Trophoblast cell (in vitro differentiated cells and primary cell): ENCODE results near the gene BANF2.

Experiments
- DNase-seq, 2 donors: peaks; one replicate each; pipeline ENCODE4 v3.0.0-alpha.2; 2016
- H2AFZ ChIP-seq: 2 replicates; pipeline ENCODE4 v1.6.1; 2013; ENCODE audit warnings: low read length, moderate library complexity, mild to moderate bottlenecking; ENCODE audit not compliant: insufficient read depth, poor library complexity
- H2AK5ac ChIP-seq: 2 replicates; pipeline ENCODE4 v1.6.1; 2013; ENCODE audit warnings: mild to moderate bottlenecking, low read length
- H2BK120ac ChIP-seq: 2 replicates; pipeline ENCODE4 v1.6.1; 2013; ENCODE audit warnings: low read length, mild to moderate bottlenecking, moderate library complexity; ENCODE audit not compliant: insufficient read depth, poor library complexity
- H2BK12ac ChIP-seq: 2 replicates; pipeline ENCODE4 v1.6.1; 2013; ENCODE audit warnings: mild to moderate bottlenecking, low read length, moderate library complexity
- H2BK5ac ChIP-seq: 2 replicates; pipeline ENCODE4 v1.6.1; 2013; ENCODE audit warnings: low read length, low read depth, moderate library complexity, mild to moderate bottlenecking; ENCODE audit not compliant: poor library complexity
- H3K14ac ChIP-seq: 2 replicates; pipeline ENCODE4 v1.6.1; 2013; ENCODE audit warnings: mild to moderate bottlenecking, low read length
- H3K18ac ChIP-seq: 2 replicates; pipeline ENCODE4 v1.6.1; 2013; ENCODE audit warnings: mild to moderate bottlenecking, low read length
- H3K23ac ChIP-seq: 2 replicates; pipeline ENCODE4 v1.6.1; 2013; ENCODE audit warnings: low read length
- H3K27ac ChIP-seq: 2 replicates; pipeline ENCODE4 v1.5.1; 2013; ENCODE audit warnings: low read depth, mild to moderate bottlenecking, inconsistent platforms, low read length, moderate library complexity
- H3K27me3 ChIP-seq: 2 replicates; pipeline ENCODE4 v1.6.1; 2013; ENCODE audit warnings: inconsistent platforms, mild to moderate bottlenecking, low read length, moderate library complexity; ENCODE audit not compliant: insufficient read depth
- H3K36me3 ChIP-seq, 2 experiments: 1 replicate in 1 of 2; 2 replicates in 1 of 2; pipeline ENCODE4 v1.6.1; 2013; ENCODE audit warnings: low read length in 2 of 2, mild to moderate bottlenecking in 2 of 2, moderate library complexity in 1 of 2; ENCODE audit not compliant: insufficient read depth in 2 of 2, control insufficient read depth in 1 of 2
- H3K4ac ChIP-seq: 2 replicates; pipeline ENCODE4 v1.6.1; 2013; ENCODE audit warnings: low read depth, mild to moderate bottlenecking, low read length, moderate library complexity
- H3K4me1 ChIP-seq, 2 experiments: 1 replicate in 1 of 2; 2 replicates in 1 of 2; pipeline ENCODE4 v1.6.1; 2013; ENCODE audit warnings: low read length in 2 of 2, mild to moderate bottlenecking in 2 of 2, moderate library complexity in 1 of 2; ENCODE audit not compliant: insufficient read depth in 2 of 2, control insufficient read depth in 1 of 2
- H3K4me2 ChIP-seq: 2 replicates; pipeline ENCODE4 v1.6.1; 2013; ENCODE audit warnings: inconsistent platforms, mild to moderate bottlenecking, low read length, moderate library complexity
- H3K4me3 ChIP-seq: 2 replicates; pipeline ENCODE4 v1.5.1; 2013; ENCODE audit warnings: mild to moderate bottlenecking, low read depth, low read length, inconsistent platforms
- H3K79me1 ChIP-seq: one replicate; pipeline ENCODE4 v1.6.1; 2013; ENCODE audit warnings: low read length
- H3K79me2 ChIP-seq: 2 replicates; pipeline ENCODE4 v1.6.1; 2013; ENCODE audit warnings: low read length, mild to moderate bottlenecking; ENCODE audit not compliant: control insufficient read depth, insufficient read depth, poor library complexity
- H3K9ac ChIP-seq: 2 replicates; pipeline ENCODE4 v1.6.1; 2013; ENCODE audit warnings: mild to moderate bottlenecking, low read length
- H3K9me3 ChIP-seq: 2 replicates; pipeline ENCODE4 v1.6.1; 2013; ENCODE audit warnings: low read depth, mild to moderate bottlenecking, control low read depth, inconsistent platforms, low read length; ENCODE audit not compliant: insufficient read depth
- H4K12ac ChIP-seq: 2 replicates; pipeline ENCODE4 v1.6.1; 2013; ENCODE audit warnings: low read depth, mild to moderate bottlenecking, low read length, moderate library complexity
- H4K8ac ChIP-seq: 2 replicates; pipeline ENCODE4 v1.6.1; 2013; ENCODE audit warnings: low read depth, mild to moderate bottlenecking, low read length, moderate library complexity
- H4K91ac ChIP-seq: one replicate; pipeline ENCODE4 v1.6.1; 2013; ENCODE audit warnings: low read depth, mild to moderate bottlenecking, low read length, moderate library complexity
- WGBS: extraction: QIAGEN DNeasy Blood & Tissue Kit; methylation state at CpG from one replicate; pipeline ENCODE4 v1.1.7; 2013; ENCODE audit warnings: missing lambda C conversion rate; ENCODE audit not compliant: insufficient read length, insufficient coverage; ENCODE audit errors: extremely low coverage; 5-methylcytosine and 5-hydroxymethylcytosine counted together

Gene BANF2

DNA sequence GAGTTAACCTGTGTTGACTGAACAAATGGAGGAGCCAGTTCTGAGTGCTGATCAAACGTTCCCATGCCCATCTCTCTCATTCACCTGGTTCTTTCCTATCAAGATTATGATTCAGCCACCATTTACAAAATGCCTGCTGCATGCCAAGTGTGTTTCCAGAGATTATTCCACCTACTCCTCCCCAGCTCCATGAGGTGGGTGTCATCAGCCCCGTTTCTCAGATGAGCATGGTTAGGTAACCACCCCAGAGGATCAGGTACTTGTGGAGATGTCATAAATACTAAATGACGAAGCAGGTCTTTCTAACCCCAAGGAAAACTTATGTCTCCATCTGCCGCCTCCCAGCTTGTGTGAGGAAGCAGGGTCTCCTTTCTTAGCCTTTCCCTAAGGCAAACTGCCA is 2.1 kb downstream of the BANF2 start:
- DNase-seq = no peak
- H3K4me3 ChIP-seq = no peak overlapping the region
- H4K91ac ChIP-seq = no peak overlapping the region
- WGBS = no CpG with 5 or more reads among the region's 4 CpGs
- H3K9me3 ChIP-seq = no peaks in the 10 kb centered on the region
- no peak overlapping the region for H2BK120ac ChIP-seq
- no peak overlapping the region for H2AFZ ChIP-seq
- no peaks in the 10 kb centered on the region for H3K79me1 ChIP-seq
- no peak overlapping the region for H3K4ac ChIP-seq
- H3K27me3 ChIP-seq = no peaks in the 10 kb centered on the region
- H3K23ac ChIP-seq = no peak overlapping the region
- H3K18ac ChIP-seq = no peak overlapping the region
- no peak overlapping the region for H2AK5ac ChIP-seq
- H3K4me1 ChIP-seq = no peaks in the 10 kb centered on the region
- no peak overlapping the region for H4K12ac ChIP-seq
- H3K79me2 ChIP-seq = no peaks in the 10 kb centered on the region
- H3K36me3 ChIP-seq = no peaks in the 10 kb centered on the region
- no peak overlapping the region for H4K8ac ChIP-seq
- no peak overlapping the region for H3K27ac ChIP-seq
- no peak overlapping the region for H3K4me2 ChIP-seq
- no peak overlapping the region for H3K9ac ChIP-seq
- H2BK5ac ChIP-seq = no peak overlapping the region
- no peak overlapping the region for H3K14ac ChIP-seq
- no peak overlapping the region for H2BK12ac ChIP-seq

DNA sequence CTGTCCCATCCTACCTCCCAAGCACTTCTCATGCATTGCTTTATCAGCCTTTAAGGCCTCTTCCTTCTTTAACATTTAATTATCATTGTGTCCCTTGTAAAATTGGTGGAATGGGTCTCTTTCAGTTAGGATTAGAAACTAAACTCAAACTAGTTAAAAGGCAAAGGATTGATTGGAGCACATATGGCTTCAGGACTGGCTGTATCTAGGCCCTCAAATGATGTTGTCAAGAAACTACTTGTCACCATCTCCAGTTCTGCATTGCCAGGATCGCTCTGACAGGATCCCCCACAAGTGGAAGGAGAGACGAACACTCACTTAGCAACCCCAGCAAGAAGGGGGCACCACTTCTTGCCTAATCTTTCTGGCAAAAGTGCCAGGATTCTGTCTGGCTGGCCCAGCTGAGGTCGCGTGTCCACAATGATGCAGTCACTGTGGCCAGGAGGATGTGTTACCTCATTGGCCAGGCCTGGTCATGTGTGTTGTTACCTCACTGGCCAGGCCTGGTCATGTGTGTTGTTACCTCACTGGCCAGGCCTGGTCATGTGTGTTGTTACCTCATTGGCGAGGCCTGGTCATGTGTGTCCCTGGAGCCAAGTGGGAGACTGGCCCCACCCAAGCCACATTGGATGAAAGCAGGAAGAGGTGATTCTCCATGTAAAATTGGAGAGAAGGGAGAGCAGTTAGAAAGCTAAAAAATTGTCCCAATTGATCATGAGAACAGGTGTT is 5.0 kb downstream of the BANF2 start:
- no peak overlapping the region for H2BK120ac ChIP-seq
- no peaks in the 10 kb centered on the region for H3K36me3 ChIP-seq
- no peak overlapping the region for H3K27ac ChIP-seq
- no peak for DNase-seq
- H3K4me2 ChIP-seq = no peak overlapping the region
- no peak overlapping the region for H2BK5ac ChIP-seq
- H3K9ac ChIP-seq = no peak overlapping the region
- no CpG with 5 or more reads among the region's 5 CpGs for WGBS
- H3K27me3 ChIP-seq = no peaks in the 10 kb centered on the region
- no peaks in the 10 kb centered on the region for H3K79me1 ChIP-seq
- H2BK12ac ChIP-seq = no peak overlapping the region
- no peak overlapping the region for H4K91ac ChIP-seq
- H3K4me1 ChIP-seq = no peaks in the 10 kb centered on the region
- H4K12ac ChIP-seq = no peak overlapping the region
- no peaks in the 10 kb centered on the region for H3K9me3 ChIP-seq
- no peak overlapping the region for H3K14ac ChIP-seq
- H3K4me3 ChIP-seq = peak overlapping the region; percentile 39
- no peak overlapping the region for H3K18ac ChIP-seq
- no peak overlapping the region for H2AFZ ChIP-seq
- H3K79me2 ChIP-seq = no peaks in the 10 kb centered on the region
- no peak overlapping the region for H3K4ac ChIP-seq
- no peak overlapping the region for H3K23ac ChIP-seq
- H4K8ac ChIP-seq = no peak overlapping the region
- H2AK5ac ChIP-seq = no peak overlapping the region

DNA sequence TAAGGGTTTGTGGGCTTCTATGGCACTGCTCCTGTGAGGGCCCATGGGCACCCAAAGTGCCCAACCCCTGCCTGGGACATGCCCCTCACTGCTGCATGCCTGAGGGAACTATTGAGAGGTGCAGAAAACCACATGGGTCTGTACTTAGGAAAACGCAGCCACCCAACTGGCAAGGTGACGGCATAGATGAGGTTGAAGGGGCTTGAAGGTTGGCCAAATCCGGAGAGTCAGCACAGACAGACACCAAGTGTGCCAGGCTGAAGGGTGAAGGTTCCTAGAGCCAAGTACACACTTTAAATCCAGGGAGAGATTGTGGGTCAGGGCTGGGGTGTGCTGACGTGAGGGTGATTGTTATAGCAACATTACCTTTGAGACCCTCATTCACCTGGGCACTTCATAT is 6.2 kb downstream of the BANF2 start:
- H3K4me3 ChIP-seq = peak overlapping the region; percentile 13
- no CpG with 5 or more reads among the region's 4 CpGs for WGBS

DNA sequence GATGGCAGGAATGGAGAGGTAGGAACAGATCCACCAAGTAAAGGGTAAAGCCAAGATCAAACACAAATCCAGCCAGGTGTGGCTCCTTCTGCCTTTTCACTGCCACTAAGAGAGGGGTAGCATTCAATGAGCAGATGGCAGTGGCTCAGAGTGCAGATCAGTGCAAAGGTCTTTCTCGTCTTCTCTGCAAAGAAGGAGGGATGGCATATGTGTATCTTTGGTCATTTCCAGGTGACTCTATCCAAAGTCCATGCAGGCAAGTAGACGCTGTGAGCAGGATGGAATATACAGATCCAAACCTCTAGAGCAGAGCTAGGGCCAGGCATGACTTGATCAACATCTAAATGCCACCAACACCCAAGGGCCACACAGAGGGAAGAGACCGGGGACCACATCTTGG is 6.9 kb downstream of the BANF2 start:
- Histone ChIP-seq H4K91ac (no peak overlapping the region), H3K14ac (no peak overlapping the region), H4K12ac (no peak overlapping the region), H3K9ac (no peak overlapping the region), H3K9me3 (no peaks in the 10 kb centered on the region), H2BK12ac (no peak overlapping the region), H3K4me2 (no peak overlapping the region), H4K8ac (no peak overlapping the region), H3K27ac (no peak overlapping the region), H3K36me3 (no peaks in the 10 kb centered on the region), H3K4me3 (no peak overlapping the region), H3K79me2 (no peaks in the 10 kb centered on the region), H3K18ac (no peak overlapping the region), H2AK5ac (no peak overlapping the region), H3K4ac (no peak overlapping the region), H2BK120ac (no peak overlapping the region), H3K4me1 (no peaks in the 10 kb centered on the region), H2BK5ac (no peak overlapping the region), H2AFZ (no peak overlapping the region), H3K23ac (no peak overlapping the region), H3K79me1 (no peaks in the 10 kb centered on the region), H3K27me3 (no peaks in the 10 kb centered on the region)
- no CpG with 5 or more reads among the region's 3 CpGs for WGBS
- DNase-seq = no peak

More for the DNA sequence above, 6.2 kb downstream of the BANF2 start:
- Histone ChIP-seq H3K4me1 (no peaks in the 10 kb centered on the region), H3K27me3 (no peaks in the 10 kb centered on the region), H4K8ac (no peak overlapping the region), H3K18ac (no peak overlapping the region), H3K9me3 (no peaks in the 10 kb centered on the region), H3K4me2 (no peak overlapping the region), H4K12ac (no peak overlapping the region), H2BK120ac (no peak overlapping the region), H3K36me3 (no peaks in the 10 kb centered on the region), H3K27ac (no peak overlapping the region), H3K9ac (no peak overlapping the region), H2BK12ac (no peak overlapping the region), H2AK5ac (no peak overlapping the region), H3K79me1 (no peaks in the 10 kb centered on the region), H2AFZ (no peak overlapping the region), H3K14ac (no peak overlapping the region), H2BK5ac (no peak overlapping the region), H3K4ac (no peak overlapping the region), H3K79me2 (no peaks in the 10 kb centered on the region), H4K91ac (no peak overlapping the region), H3K23ac (no peak overlapping the region)
- DNase-seq = no peak
